Measurements from ENCODE around the gene NECAB3.

DNA sequence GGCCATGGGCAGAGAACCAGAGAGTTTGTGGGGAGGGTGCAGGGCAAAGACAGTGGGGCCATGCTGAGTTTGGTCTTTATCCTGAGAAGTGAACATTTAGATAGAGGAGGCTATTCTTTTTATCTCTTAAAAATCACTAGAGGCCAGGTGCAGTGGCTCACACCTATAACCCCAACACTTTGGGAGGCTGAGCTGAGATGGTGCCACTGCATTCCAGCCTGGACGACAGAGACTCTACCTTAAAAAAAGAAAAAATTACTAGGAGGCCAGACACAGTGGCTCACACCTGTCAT, 37.2 kb upstream of the NECAB3 start:
- TF ChIP-seq, protein P1, sequence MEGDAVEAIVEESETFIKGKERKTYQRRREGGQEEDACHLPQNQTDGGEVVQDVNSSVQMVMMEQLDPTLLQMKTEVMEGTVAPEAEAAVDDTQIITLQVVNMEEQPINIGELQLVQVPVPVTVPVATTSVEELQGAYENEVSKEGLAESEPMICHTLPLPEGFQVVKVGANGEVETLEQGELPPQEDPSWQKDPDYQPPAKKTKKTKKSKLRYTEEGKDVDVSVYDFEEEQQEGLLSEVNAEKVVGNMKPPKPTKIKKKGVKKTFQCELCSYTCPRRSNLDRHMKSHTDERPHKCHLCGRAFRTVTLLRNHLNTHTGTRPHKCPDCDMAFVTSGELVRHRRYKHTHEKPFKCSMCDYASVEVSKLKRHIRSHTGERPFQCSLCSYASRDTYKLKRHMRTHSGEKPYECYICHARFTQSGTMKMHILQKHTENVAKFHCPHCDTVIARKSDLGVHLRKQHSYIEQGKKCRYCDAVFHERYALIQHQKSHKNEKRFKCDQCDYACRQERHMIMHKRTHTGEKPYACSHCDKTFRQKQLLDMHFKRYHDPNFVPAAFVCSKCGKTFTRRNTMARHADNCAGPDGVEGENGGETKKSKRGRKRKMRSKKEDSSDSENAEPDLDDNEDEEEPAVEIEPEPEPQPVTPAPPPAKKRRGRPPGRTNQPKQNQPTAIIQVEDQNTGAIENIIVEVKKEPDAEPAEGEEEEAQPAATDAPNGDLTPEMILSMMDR (IDR thresholded peaks at IDR 0.05; ENCODE audit: extremely low read depth in 1 of 2, insufficient read depth in 1 of 2, low read depth in 1 of 2, low read length in 2 of 2) = no peak
- TF ChIP-seq, protein P2, sequence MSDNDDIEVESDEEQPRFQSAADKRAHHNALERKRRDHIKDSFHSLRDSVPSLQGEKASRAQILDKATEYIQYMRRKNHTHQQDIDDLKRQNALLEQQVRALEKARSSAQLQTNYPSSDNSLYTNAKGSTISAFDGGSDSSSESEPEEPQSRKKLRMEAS (IDR thresholded peaks at IDR 0.05; ENCODE audit: insufficient read depth, insufficient read length) = no peak
- no peak for TF ChIP-seq JUN (IDR thresholded peaks at IDR 0.05; ENCODE audit: borderline replicate concordance, insufficient read depth, insufficient read length, low read depth)
- TF ChIP-seq POLR2A (IDR thresholded peaks at IDR 0.05; ENCODE audit: low read depth, low read length) = no peak
- no peak for TF ChIP-seq POLR2AphosphoS5 (IDR thresholded peaks at IDR 0.05; ENCODE audit: insufficient read depth, low read depth, low read length)
- no peak for TF ChIP-seq EZH2 (IDR thresholded peaks at IDR 0.05; ENCODE audit: borderline replicate concordance, low read depth, low read length, severe bottlenecking)
- no peak for TF ChIP-seq GATA2 (IDR thresholded peaks at IDR 0.05; ENCODE audit: insufficient read depth, insufficient read length, low read depth, low read length)
- no peak for TF ChIP-seq MYC (IDR thresholded peaks at IDR 0.05; ENCODE audit: low read depth, low read length)
- no peak for TF ChIP-seq FOS (IDR thresholded peaks at IDR 0.05; ENCODE audit: borderline replicate concordance, insufficient read depth, low read length)

Measured in endothelial cell of umbilical vein (primary cell).